ENCODE data around the gene TMEM204.
"Not testable (repeated sequence)": the region's sequence is repeated elsewhere in the genome, so short reads cannot be mapped to it uniquely, and the experiment has no call there.

TMEM204 gene

DNA sequence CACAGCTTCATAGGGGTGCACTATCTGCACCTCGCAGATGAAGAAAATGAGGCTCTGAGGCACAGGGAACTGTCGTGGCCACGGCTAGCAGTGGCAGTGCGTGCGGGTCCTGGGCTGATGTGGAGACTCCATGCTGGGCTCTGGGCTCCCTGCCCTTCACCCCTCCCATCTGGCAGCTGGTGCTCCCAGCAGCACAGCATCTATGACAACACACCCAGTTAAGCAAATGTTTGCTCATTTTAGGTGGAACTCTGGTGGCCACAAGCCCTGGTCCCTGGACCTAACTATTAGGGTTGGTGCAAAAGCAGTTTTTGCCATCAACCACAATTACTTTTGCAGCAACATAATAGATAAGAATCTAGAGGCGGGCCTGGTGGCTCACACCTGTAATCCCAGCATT lies 47.5 kb downstream of the TMEM204 start:
- Histone ChIP-seq H3K9me3 (ENCODE audit: control insufficient read depth, low read length) (no peaks in the 10 kb centered on the region), H3K9ac (ENCODE audit: low read length) (no peak overlapping the region), H3K4me3 (ENCODE audit: low read length) (no peak overlapping the region), H3K36me3 (ENCODE audit: control insufficient read depth, insufficient read depth, low read length) (no peaks in the 10 kb centered on the region), H3K4me1 (ENCODE audit: control insufficient read depth, insufficient read depth, low read length) (peaks cover 16% of the 10 kb centered on the region), H3K27me3 (ENCODE audit: control insufficient read depth, insufficient read depth, low read length) (no peaks in the 10 kb centered on the region)

DNA sequence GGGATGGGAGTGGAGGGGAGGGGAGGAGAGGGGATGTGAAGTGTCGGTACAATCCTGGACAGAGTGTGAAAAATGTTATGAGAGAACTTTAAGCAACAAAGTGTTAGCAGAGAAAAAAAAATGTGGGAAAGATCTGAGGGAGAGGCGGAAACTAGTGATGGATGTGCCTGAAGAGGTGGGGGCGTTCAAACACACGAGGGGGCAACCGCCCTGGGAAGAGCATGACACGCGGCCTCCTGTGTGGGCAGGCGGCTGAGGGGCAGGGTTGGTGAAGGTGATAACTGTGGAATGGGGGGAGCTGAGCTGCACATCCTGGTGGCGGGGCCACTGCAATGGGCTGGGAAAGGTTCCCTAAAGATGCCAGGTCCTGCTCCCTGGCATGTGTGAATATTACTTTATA lies 48.3 kb downstream of the TMEM204 start:
- Histone ChIP-seq H3K9ac (ENCODE audit: low read length) (no peak overlapping the region), H3K36me3 (ENCODE audit: control insufficient read depth, insufficient read depth, low read length) (no peaks in the 10 kb centered on the region), H3K4me1 (ENCODE audit: control insufficient read depth, insufficient read depth, low read length) (peaks cover 16% of the 10 kb centered on the region), H3K9me3 (ENCODE audit: control insufficient read depth, low read length) (no peaks in the 10 kb centered on the region), H3K27me3 (ENCODE audit: control insufficient read depth, insufficient read depth, low read length) (no peaks in the 10 kb centered on the region), H3K4me3 (ENCODE audit: low read length) (no peak overlapping the region)

DNA sequence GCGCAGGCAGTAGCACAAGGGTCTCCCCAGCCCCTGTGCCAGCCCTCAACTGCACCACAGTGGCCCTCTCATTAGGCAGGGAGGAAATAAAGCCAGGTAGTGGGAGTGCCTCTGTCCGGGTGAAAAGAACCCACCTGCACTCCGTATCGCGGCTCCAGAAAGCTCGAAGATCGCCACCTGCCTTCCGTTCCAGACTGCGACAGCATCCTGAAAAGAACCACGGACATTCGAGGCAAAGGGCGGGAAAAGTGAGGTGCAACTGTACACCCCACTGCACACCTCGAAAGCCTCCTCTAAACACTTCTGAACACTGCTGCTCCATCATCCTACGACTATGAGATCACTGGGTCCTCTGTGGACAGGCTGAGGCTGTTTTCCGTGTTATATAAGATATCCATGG lies 49.7 kb downstream of the TMEM204 start:
- Histone ChIP-seq H3K4me1 (ENCODE audit: control insufficient read depth, insufficient read depth, low read length) (peaks cover 16% of the 10 kb centered on the region), H3K4me3 (ENCODE audit: low read length) (no peak overlapping the region), H3K36me3 (ENCODE audit: control insufficient read depth, insufficient read depth, low read length) (no peaks in the 10 kb centered on the region), H3K27me3 (ENCODE audit: control insufficient read depth, insufficient read depth, low read length) (no peaks in the 10 kb centered on the region), H3K9ac (ENCODE audit: low read length) (no peak overlapping the region), H3K9me3 (ENCODE audit: control insufficient read depth, low read length) (no peaks in the 10 kb centered on the region)

DNA sequence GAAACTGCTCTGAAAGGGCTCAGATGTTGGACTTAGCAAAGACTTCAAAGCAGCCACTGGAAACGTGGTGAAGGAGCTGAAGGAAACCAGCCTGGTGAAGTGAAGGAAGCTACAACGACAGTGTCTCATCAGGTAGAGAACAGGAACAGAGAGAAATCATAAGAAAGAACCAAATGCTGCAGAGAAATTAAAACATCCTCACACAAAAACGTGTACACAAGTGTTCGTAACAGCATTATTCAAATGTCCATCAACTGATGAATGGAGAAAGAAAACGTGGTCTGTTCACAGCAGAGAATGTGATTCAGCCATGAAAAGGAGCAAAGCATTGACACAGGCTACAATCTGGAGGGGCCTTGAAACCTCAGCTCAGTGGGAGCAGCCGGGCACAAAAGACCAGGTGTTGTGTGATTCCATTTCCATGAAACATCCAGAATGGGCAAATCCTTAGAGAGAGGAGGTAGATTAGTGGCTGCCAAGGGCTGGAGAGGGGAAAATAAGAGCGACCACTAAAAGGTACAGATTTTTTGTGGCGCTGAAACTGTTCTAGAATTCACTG lies 51.5 kb downstream of the TMEM204 start:
- H3K9me3 ChIP-seq (ENCODE audit: control insufficient read depth, low read length), result no peaks in the 10 kb centered on the region
- H3K4me1 ChIP-seq (ENCODE audit: control insufficient read depth, insufficient read depth, low read length), result peaks cover 14% of the 10 kb centered on the region
- no peak overlapping the region for H3K4me3 ChIP-seq (ENCODE audit: low read length)
- no peaks in the 10 kb centered on the region for H3K27me3 ChIP-seq (ENCODE audit: control insufficient read depth, insufficient read depth, low read length)
- no peak overlapping the region for H3K9ac ChIP-seq (ENCODE audit: low read length)
- no peaks in the 10 kb centered on the region for H3K36me3 ChIP-seq (ENCODE audit: control insufficient read depth, insufficient read depth, low read length)

DNA sequence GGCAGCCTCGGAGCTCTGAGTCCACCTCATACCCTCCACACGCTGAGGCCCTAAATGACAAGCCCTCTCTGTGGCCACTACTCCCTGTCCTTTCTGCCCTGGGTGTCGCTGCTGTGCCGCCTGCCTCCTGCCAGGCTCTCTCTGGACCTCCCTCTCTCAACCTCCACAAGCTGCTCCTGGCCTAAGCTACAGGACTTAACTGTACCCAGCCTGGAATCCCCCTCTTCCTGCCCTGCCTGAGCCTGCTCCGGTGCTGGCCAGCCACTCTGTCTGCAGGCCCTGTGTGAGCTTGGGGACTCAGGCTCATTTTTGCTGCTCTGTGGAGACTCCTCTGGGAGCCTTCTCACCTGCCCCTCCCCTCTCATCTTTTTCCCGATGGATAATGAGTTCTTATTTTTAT lies 56.9 kb downstream of the TMEM204 start:
- Histone ChIP-seq H3K27me3 (ENCODE audit: control insufficient read depth, insufficient read depth, low read length) (no peaks in the 10 kb centered on the region), H3K9ac (ENCODE audit: low read length) (no peak overlapping the region), H3K4me1 (ENCODE audit: control insufficient read depth, insufficient read depth, low read length) (no peaks in the 10 kb centered on the region), H3K36me3 (ENCODE audit: control insufficient read depth, insufficient read depth, low read length) (no peaks in the 10 kb centered on the region), H3K4me3 (ENCODE audit: low read length) (no peak overlapping the region), H3K9me3 (ENCODE audit: control insufficient read depth, low read length) (no peaks in the 10 kb centered on the region)

DNA sequence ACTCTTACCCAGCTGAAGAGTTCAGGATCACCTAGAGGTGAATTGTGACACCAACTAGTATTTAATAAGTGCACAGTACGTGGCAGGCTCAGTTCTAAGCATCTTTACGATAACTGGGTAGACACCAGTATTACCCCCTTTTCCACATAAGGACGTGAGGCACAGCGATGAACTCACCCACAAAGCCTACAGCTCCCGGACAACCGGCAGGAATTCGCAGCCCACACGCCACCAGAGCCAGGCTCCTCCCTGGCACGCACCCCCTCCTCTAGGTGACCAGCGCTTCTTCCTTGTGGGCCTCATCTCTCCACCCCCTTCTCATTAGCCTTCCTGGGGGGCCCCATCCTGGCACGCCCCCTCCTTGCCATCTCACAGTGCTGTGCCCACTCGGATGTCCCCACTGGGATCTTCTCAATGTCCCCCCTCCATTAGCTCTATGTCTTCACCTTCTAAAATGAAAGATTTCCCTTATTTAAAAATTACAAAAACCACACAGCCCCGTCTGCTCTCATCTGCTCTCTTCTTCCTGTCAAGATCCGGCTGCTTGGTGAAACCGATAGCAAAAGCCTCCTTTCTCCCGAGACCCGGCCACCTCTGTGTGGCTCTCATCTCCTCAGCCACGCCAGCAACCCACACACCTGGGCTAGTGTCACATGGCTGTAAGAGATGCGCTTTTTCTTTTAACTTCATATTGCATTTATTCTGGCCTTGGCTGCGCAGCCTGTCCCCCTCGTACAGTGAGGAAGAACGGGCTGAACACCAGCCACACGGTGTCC lies 57.7 kb downstream of the TMEM204 start:
- Histone ChIP-seq H3K9ac (ENCODE audit: low read length) (no peak overlapping the region), H3K27me3 (ENCODE audit: control insufficient read depth, insufficient read depth, low read length) (no peaks in the 10 kb centered on the region), H3K9me3 (ENCODE audit: control insufficient read depth, low read length) (no peaks in the 10 kb centered on the region), H3K36me3 (ENCODE audit: control insufficient read depth, insufficient read depth, low read length) (no peaks in the 10 kb centered on the region), H3K4me1 (ENCODE audit: control insufficient read depth, insufficient read depth, low read length) (no peaks in the 10 kb centered on the region), H3K4me3 (ENCODE audit: low read length) (no peak overlapping the region)

DNA sequence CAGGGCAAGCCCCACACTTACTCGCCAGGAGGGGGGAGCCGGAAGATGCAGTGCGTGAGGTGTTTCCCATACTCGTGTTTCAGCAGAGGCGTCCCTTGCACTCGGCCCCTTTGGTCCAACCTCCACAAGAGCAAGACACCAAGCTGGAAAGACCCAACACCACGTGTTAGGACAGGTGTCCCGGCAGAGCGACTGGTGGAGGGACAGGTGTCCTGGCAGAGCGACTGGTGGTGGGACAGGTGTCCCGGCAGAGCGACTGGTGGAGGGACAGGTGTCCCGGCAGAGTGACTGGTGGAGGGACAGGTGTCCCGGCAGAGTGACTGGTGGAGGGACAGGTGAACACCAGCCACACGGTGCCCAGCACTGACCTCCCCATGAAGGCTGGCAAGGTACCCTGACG lies 59.0 kb downstream of the TMEM204 start:
- Histone ChIP-seq H3K9me3 (ENCODE audit: control insufficient read depth, low read length) (no peaks in the 10 kb centered on the region), H3K36me3 (ENCODE audit: control insufficient read depth, insufficient read depth, low read length) (no peaks in the 10 kb centered on the region)

GRCh38 chr16:1595511-1595910 lies 62.0 kb downstream of the TMEM204 start:
- H3K9me3 ChIP-seq (ENCODE audit: control insufficient read depth, low read length); H3K9ac ChIP-seq (ENCODE audit: low read length); H3K4me1 ChIP-seq (ENCODE audit: control insufficient read depth, insufficient read depth, low read length); H3K27me3 ChIP-seq (ENCODE audit: control insufficient read depth, insufficient read depth, low read length); H3K36me3 ChIP-seq (ENCODE audit: control insufficient read depth, insufficient read depth, low read length); H3K4me3 ChIP-seq (ENCODE audit: low read length): not testable (repeated sequence)

More for the DNA sequence above, 59.0 kb downstream of the TMEM204 start:
- no peaks in the 10 kb centered on the region for H3K27me3 ChIP-seq (ENCODE audit: control insufficient read depth, insufficient read depth, low read length)
- H3K4me1 ChIP-seq (ENCODE audit: control insufficient read depth, insufficient read depth, low read length), result no peaks in the 10 kb centered on the region
- no peak overlapping the region for H3K4me3 ChIP-seq (ENCODE audit: low read length)
- H3K9ac ChIP-seq (ENCODE audit: low read length), result no peak overlapping the region

DNA sequence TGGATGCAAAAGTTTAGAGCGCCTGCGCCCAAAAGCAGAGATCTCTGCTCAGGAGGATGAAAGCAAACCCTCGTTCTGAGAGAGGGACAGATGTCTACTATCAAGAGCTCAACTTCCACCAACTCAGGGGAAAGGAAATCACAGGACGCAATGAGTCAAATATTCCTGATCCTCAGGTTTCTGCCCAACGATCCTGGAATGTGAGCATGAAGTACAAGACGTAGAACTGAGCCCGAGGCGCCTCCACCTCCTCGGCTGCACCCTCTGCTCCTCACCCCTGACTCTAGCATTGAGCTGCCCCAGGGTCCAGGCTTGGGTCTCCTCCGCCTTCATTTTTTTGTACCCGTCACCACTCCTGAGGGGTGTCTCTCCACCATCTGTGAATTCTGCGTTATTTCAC lies 63.0 kb downstream of the TMEM204 start:
- Histone ChIP-seq H3K27me3 (ENCODE audit: control insufficient read depth, insufficient read depth, low read length) (no peaks in the 10 kb centered on the region), H3K4me1 (ENCODE audit: control insufficient read depth, insufficient read depth, low read length) (no peaks in the 10 kb centered on the region), H3K9ac (ENCODE audit: low read length) (no peak overlapping the region), H3K4me3 (ENCODE audit: low read length) (no peak overlapping the region), H3K9me3 (ENCODE audit: control insufficient read depth, low read length) (no peaks in the 10 kb centered on the region), H3K36me3 (ENCODE audit: control insufficient read depth, insufficient read depth, low read length) (no peaks in the 10 kb centered on the region)

GRCh38 chr16:1597154-1597553 lies 63.7 kb downstream of the TMEM204 start:
- Histone ChIP-seq H3K4me3 (ENCODE audit: low read length) (no peak overlapping the region), H3K9me3 (ENCODE audit: control insufficient read depth, low read length) (no peaks in the 10 kb centered on the region), H3K9ac (ENCODE audit: low read length) (no peak overlapping the region), H3K36me3 (ENCODE audit: control insufficient read depth, insufficient read depth, low read length) (no peaks in the 10 kb centered on the region), H3K27me3 (ENCODE audit: control insufficient read depth, insufficient read depth, low read length) (no peaks in the 10 kb centered on the region), H3K4me1 (ENCODE audit: control insufficient read depth, insufficient read depth, low read length) (no peaks in the 10 kb centered on the region)

DNA sequence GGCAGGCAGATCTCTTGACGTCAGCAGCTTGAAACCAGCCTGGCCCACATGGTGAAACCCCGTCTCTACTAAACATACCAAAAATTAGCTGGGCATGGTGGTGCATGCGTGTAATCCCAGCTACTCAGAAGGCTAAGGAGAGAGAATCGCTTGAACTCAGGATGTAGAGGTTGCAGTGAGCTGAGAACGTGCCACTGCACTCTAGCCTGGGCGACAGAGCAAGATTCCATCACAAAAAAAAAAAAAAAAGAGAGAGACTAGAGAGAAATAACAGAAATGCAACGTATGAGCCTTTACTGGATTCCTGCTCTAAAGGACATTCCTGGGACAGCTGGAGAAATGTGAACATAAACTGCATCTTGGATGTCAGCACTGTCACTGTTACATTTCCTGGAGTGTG lies 67.6 kb downstream of the TMEM204 start:
- H3K9ac ChIP-seq (ENCODE audit: low read length), result no peak overlapping the region
- no peaks in the 10 kb centered on the region for H3K9me3 ChIP-seq (ENCODE audit: control insufficient read depth, low read length)
- H3K36me3 ChIP-seq (ENCODE audit: control insufficient read depth, insufficient read depth, low read length), result no peaks in the 10 kb centered on the region
- H3K27me3 ChIP-seq (ENCODE audit: control insufficient read depth, insufficient read depth, low read length), result no peaks in the 10 kb centered on the region
- H3K4me3 ChIP-seq (ENCODE audit: low read length), result no peak overlapping the region
- H3K4me1 ChIP-seq (ENCODE audit: control insufficient read depth, insufficient read depth, low read length), result no peaks in the 10 kb centered on the region

- Histone ChIP-seq H3K4me3 (ENCODE audit: low read length) (no peak overlapping the region), H3K36me3 (ENCODE audit: control insufficient read depth, insufficient read depth, low read length) (no peaks in the 10 kb centered on the region), H3K27me3 (ENCODE audit: control insufficient read depth, insufficient read depth, low read length) (no peaks in the 10 kb centered on the region), H3K9me3 (ENCODE audit: control insufficient read depth, low read length) (no peaks in the 10 kb centered on the region), H3K4me1 (ENCODE audit: control insufficient read depth, insufficient read depth, low read length) (no peaks in the 10 kb centered on the region), H3K9ac (ENCODE audit: low read length) (no peak overlapping the region)
Observed at GRCh38 chr16:1601489-1601888, 68.0 kb downstream of the TMEM204 start.
